ENCODE measurements around the gene RPP21.

Gene RPP21

DNA sequence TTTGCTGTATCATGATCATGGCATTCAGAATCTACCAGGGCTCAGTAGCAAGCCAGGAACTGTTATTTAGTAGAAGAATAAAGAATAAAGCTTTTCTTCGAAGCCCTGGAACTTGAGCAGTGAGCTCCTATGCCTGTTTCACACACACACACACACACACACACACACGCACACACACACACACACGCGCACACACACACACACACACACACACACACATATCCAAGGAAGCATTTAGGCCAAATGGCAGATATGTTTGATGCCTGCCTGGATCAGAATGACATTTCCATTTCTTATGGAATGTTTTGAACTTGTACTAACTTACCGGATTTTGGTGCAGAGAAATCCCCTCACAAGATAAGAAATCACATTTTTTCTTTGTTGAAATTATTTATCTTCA, 35.5 kb downstream of the RPP21 start:
- DNase-seq (ENCODE audit: low read depth): no peak

DNA sequence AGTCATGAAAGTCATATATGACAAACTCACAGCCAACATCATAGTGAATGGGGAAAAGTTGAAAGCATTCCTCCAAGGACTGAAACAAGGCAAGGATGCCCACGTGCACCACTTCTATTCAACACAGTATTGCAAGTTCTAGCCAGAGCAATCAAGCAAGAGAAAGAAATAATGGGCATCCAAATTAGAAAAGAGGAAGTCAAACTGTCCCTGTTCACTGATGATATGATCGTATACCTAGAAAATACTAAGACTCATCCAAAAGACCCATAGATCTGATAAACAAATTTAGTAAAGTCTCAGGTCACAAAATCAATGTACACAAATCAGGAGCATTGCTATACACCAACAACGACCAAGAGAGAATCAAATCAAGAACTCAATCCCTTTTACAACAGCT, 41.2 kb downstream of the RPP21 start:
- no peak for DNase-seq (ENCODE audit: low read depth)

DNA sequence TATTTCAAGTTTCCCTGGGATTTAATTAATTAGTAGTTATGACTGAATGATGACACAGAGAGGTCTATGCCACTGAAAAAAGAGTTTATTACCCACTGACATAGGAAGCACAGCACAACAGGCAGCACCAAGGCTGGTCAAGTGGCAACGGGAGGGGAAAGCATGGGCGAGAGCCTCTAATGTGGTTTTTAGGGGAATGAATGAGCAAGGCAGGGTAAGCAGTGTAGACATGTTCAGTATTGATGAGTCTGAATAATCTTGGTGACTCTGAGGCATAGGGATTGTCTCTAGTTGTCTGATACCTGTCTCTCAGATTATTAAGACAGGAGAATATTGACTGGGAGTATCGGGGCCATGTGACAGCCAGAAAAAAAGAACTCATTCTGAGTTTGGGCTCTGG, 46.3 kb downstream of the RPP21 start:
- no peak for DNase-seq (ENCODE audit: low read depth)

DNA sequence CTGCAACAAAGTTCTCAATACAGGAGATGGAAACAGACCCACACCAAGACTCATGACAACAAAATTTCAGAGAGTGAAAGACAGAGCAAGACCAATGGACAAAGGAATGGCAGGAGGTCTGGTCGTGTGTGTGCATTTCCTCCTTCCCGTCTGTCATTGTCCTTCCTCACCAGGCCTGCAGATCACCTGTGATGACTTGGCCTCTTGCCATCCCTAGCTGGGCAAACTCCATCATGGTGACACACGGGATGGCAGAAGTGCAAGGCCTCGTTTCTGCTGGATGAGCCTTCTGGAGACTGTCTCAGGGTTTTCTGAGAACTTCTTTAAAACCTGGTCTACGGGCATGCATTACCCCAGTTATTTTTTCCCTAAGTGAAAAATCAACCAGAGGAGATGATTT, 49.2 kb downstream of the RPP21 start:
- no peak for DNase-seq (ENCODE audit: low read depth)
